Stomach (tissue), 9 donors: ENCODE data around the gene CHTF18. TPM values are rescaled to one million over a fixed set of nuclear protein-coding genes. Genes with fewer than 3 reads are reported as not detected.

Source experiments
- DNase-seq, 2 donors: peaks; one replicate each; pipeline versions ENCODE4 v3.0.0 to v3.0.0-alpha.2; 2013 to 2019
- H3K27ac ChIP-seq, 5 donors: fragments of 200-600 bp in 4 of 5; sonication (generic) in 4 of 5; one replicate each; pipeline ENCODE4 v1.5.1; 2013 to 2019; ENCODE audit warnings: mild to moderate bottlenecking in 1 of 5, moderate library complexity in 1 of 5
- H3K27me3 ChIP-seq, 3 donors: fragments of 200-600 bp; sonication (generic); one replicate each; pipeline ENCODE4 v1.5.1; 2017 to 2019; ENCODE audit warnings: mixed run types in 1 of 3
- H3K36me3 ChIP-seq, 4 donors: fragments of 200-600 bp; sonication (generic); 1 replicate in 3 of 4; 2 replicates in 1 of 4; pipeline ENCODE4 v1.5.1; 2016 to 2019
- H3K4me1 ChIP-seq, 4 donors: fragments of 200-600 bp; sonication (generic); one replicate each; pipeline ENCODE4 v1.5.1; 2016 to 2019
- H3K4me3 ChIP-seq, 4 donors: fragments of 200-600 bp; sonication (generic) in 3 of 4; one replicate each; pipeline ENCODE4 v1.5.1; 2016 to 2019; ENCODE audit warnings: mild to moderate bottlenecking in 1 of 4
- H3K9me3 ChIP-seq, 4 donors: fragments of 200-600 bp; sonication (generic); one replicate each; pipeline ENCODE4 v1.5.1; 2016 to 2019
- EP300 ChIP-seq: sonication (generic); formaldehyde crosslinking; IDR thresholded peaks from one replicate; pipeline ENCODE4 v1.6.1; 2017; ENCODE audit warnings: antibody characterized with exemption
- POLR2A ChIP-seq, 4 donors: fragments of 450-650 bp; IDR thresholded peaks; one replicate each; pipeline ENCODE4 v1.6.1; 2016; ENCODE audit warnings: antibody characterized with exemption in 4 of 4, control low read depth in 2 of 4, mild to moderate bottlenecking in 1 of 4, moderate library complexity in 1 of 4
- POLR2AphosphoS5 ChIP-seq, 3 donors: sonication (generic); formaldehyde crosslinking; IDR thresholded peaks; one replicate each; pipeline ENCODE4 v1.6.1; 2016; ENCODE audit warnings: antibody characterized with exemption in 3 of 3
- WGBS, 5 donors: extraction: QIAGEN DNeasy Blood & Tissue Kit in 3 of 5; methylation state at CpG; one replicate each; pipeline versions ENCODE4 v1.1.5 to v1.1.7; 2013 to 2018; 5-methylcytosine and 5-hydroxymethylcytosine counted together
- intact Hi-C: fragments of 100-400 bp; cut with DNase I; formaldehyde crosslinking; loops from one replicate; pipeline ENCODE4 v1.15.1; 2023; ENCODE audit warnings: low total_unique reads
- polyA plus RNA-seq, 3 donors: library from polyadenylated mRNA; stranded (reverse); fragments of 200-250 nt; gene quantifications; one replicate each; pipeline ENCODE4 v1.2.3, GENCODE V29; 2013
- total RNA-seq, 5 donors: library from RNA; depleted of rRNA; stranded (reverse); fragments of >200 nt; gene quantifications; one replicate each; pipeline versions ENCODE4 v1.1.0 to v1.2.3, GENCODE V29; 2014 to 2016
- TF ChIP-seq, protein P1 (sequence below), 7 experiments: fragments of 450-650 bp in 4 of 7; fragments of 200-600 bp in 3 of 7; sonication (generic) in 3 of 7; IDR thresholded peaks; one replicate each; pipeline ENCODE4 v1.5.1; 2016 to 2019; ENCODE audit warnings: antibody characterized with exemption in 7 of 7, control low read depth in 2 of 7, mild to moderate bottlenecking in 1 of 7
- donor health status: healthy with polysubstance abuse.
- donor health status: Bipolar disorder and iron deficiency.
- donor health status: healthy.

CHTF18 gene
- total and polyA plus RNA-seq, 8 donors, result 2.9 to 143 (median 21.5) TPM

DNA sequence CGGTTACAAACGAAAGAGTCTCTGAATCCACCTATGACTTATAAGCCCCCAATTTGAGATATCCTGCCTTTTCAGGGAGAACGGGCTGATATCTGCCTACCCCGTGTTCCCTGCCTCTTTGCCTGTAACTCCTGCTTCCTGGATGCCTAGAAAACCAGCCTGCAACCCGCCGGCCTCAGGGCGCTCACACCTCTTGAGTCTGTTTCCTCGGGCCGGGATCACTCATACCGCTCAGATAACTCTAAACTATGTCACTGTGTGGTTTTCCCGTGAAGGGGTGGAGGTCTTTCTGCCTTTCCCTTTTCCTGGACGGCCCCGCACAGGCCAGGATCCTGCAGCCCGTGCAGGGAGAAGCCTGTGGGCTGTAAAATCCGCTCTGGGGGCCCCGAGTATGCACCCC lies 10.6 kb upstream of the CHTF18 start:
- intact Hi-C loops, result no loop called here
- no peak for DNase-seq
- Histone ChIP-seq H3K27me3 (peaks cover 0 to 87% (median 14%) of the 10 kb centered on the region in 3 donors), H3K4me1 (peaks cover 0 to 10% (median 8%) of the 10 kb centered on the region in 4 donors), H3K4me3 (no peak overlapping the region), H3K9me3 (no peaks in the 10 kb centered on the region), H3K27ac (no peak overlapping the region), H3K36me3 (no peaks in the 10 kb centered on the region)
- no peak for TF ChIP-seq EP300
- TF ChIP-seq POLR2A (IDR thresholded peaks at IDR 0.05), result no peak
- TF ChIP-seq POLR2AphosphoS5 (IDR thresholded peaks at IDR 0.05), result no peak
- TF ChIP-seq, protein P1, sequence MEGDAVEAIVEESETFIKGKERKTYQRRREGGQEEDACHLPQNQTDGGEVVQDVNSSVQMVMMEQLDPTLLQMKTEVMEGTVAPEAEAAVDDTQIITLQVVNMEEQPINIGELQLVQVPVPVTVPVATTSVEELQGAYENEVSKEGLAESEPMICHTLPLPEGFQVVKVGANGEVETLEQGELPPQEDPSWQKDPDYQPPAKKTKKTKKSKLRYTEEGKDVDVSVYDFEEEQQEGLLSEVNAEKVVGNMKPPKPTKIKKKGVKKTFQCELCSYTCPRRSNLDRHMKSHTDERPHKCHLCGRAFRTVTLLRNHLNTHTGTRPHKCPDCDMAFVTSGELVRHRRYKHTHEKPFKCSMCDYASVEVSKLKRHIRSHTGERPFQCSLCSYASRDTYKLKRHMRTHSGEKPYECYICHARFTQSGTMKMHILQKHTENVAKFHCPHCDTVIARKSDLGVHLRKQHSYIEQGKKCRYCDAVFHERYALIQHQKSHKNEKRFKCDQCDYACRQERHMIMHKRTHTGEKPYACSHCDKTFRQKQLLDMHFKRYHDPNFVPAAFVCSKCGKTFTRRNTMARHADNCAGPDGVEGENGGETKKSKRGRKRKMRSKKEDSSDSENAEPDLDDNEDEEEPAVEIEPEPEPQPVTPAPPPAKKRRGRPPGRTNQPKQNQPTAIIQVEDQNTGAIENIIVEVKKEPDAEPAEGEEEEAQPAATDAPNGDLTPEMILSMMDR (IDR thresholded peaks at IDR 0.05), result no peak
- 21 to 30% (median 24%) methylated on average over 16 of the region's 16 CpGs for WGBS, 5 donors

DNA sequence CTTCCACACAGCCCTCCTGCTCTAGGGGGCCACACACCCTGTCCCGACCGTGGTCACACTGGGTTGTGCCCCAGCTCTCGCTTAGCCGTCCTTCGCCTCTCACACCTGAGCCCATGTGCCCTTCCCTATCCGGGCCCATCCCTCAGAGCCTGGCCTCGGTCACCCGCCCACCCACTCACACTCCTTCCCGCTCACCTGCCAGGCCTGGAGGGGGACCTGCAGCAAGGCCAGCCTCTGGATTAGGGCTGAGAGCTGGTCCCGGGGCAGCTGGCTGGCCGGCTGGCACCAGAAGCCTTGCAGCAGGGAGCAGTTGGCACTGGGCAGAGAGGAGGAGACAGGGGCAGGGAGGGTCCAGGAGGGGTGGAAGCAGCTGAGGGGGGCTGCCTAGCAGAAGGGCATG lies 10.0 kb upstream of the CHTF18 start:
- no peak for DNase-seq
- H3K9me3 ChIP-seq, result no peaks in the 10 kb centered on the region
- TF ChIP-seq POLR2A (IDR thresholded peaks at IDR 0.05), result no peak
- TF ChIP-seq, protein P1 (IDR thresholded peaks at IDR 0.05), result no peak
- TF ChIP-seq EP300, result no peak
- no peak for TF ChIP-seq POLR2AphosphoS5 (IDR thresholded peaks at IDR 0.05)
- peaks cover 0 to 90% (median 17%) of the 10 kb centered on the region in 3 donors for H3K27me3 ChIP-seq
- 67 to 83% (median 80%) methylated on average over 10 to 11 of the region's 11 CpGs for WGBS, 5 donors
- H3K27ac ChIP-seq, result no peak overlapping the region
- no peaks in the 10 kb centered on the region for H3K36me3 ChIP-seq
- intact Hi-C loops, result no loop called here
- H3K4me3 ChIP-seq, result no peak overlapping the region
- H3K4me1 ChIP-seq, result peaks cover 0 to 16% (median 14%) of the 10 kb centered on the region in 4 donors

DNA sequence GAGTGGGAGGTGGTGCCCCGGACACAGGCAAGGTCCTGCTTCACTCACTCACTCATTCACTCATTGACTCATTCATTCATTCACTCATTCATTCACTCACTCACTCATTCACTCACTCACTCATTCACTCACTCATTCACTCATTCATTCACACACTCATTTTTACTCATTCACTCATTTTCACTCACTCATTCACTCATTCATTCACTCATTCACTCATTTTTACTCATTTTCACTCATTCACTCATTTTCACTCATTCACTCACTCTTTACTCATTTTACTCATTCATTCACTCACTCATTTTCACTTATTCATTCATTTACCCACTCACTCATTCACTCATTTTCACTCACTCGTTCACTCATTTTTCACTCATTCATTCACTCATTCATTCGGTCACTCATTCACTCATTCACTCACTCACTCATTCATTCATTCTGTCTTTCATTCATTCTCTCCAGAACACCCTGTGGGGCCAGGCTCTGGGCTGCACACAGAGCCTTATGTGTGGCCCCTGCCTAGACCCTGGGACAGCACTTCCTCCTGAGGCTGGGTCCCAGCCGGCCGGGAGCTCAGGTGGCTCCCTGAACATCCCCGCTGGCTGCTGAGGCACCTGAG lies 9.4 kb upstream of the CHTF18 start:
- Histone ChIP-seq H3K4me1 (peaks cover 4 to 22% (median 19%) of the 10 kb centered on the region in 4 donors), H3K27me3 (peaks cover 0 to 86% (median 17%) of the 10 kb centered on the region in 3 donors), H3K9me3 (no peaks in the 10 kb centered on the region), H3K27ac (no peak overlapping the region), H3K4me3 (no peak overlapping the region), H3K36me3 (no peaks in the 10 kb centered on the region)
- DNase-seq, result no peak
- TF ChIP-seq, protein P1 (IDR thresholded peaks at IDR 0.05), result no peak
- no peak for TF ChIP-seq POLR2A (IDR thresholded peaks at IDR 0.05)
- TF ChIP-seq EP300, result no peak
- TF ChIP-seq POLR2AphosphoS5 (IDR thresholded peaks at IDR 0.05), result no peak
- intact Hi-C loops, result no loop called here
- whole genome bisulfite sequencing, 5 donors, result 85 to 88% (median 85%) methylated on average over 6 of the region's 6 CpGs

DNA sequence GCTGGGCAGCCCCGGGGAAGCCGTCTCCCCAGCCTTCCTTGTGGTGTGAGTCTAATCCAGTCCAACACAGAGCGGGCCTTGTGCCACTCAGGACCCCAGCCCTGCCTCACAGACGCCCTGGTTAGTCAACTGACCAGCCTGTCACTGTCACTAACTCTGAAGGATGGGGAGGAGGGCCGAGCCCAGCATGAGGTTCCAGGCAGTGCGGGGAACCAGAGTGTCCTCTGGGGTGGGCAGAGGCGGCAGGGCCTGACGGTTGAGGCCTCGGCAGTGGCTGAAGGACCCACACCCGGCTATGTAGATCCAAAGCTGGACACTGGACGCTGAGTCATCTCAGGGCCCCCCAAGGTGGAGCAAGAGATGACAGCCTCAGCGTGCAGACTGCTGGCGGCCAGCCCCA lies 8.9 kb upstream of the CHTF18 start:
- intact Hi-C loops, result no loop called here
- Histone ChIP-seq H3K27ac (no peak overlapping the region), H3K27me3 (peaks cover 0 to 81% (median 17%) of the 10 kb centered on the region in 3 donors), H3K4me3 (no peak overlapping the region), H3K9me3 (no peaks in the 10 kb centered on the region), H3K36me3 (no peaks in the 10 kb centered on the region), H3K4me1 (peaks cover 4 to 27% (median 22%) of the 10 kb centered on the region in 4 donors)
- TF ChIP-seq EP300 (no peak), POLR2A (IDR thresholded peaks at IDR 0.05) (no peak), POLR2AphosphoS5 (IDR thresholded peaks at IDR 0.05) (no peak)
- TF ChIP-seq, protein P1 (IDR thresholded peaks at IDR 0.05), result no peak
- WGBS, 5 donors, result 76 to 100% (median 80%) methylated on average over 1 to 13 of the region's 13 CpGs
- no peak for DNase-seq
